Activated T-helper 2 cell treated with anti-CD3 and anti-CD28 coated beads, Interferon-gamma antibody, Interleukin-2, Interleukin-4, amounts not matched to agents 10 μg/mL and 5 μg/mL and 100 μg/mL, durations not matched to agents 14 hours and 24 hours and 36 hours (primary cell): ENCODE data around the gene GLE1. TPM values are rescaled to one million over a fixed set of nuclear protein-coding genes. Genes with fewer than 3 reads are reported as not detected.
"Not testable (repeated sequence)": the region's sequence is repeated elsewhere in the genome, so short reads cannot be mapped to it uniquely, and the experiment has no call there.

Experiments used
- DNase-seq: peaks from one replicate; pipeline ENCODE4 v3.0.0; 2021; ENCODE audit warnings: low spot score
- H3K27ac Mint-ChIP-seq: one replicate; pipeline ENCODE4 v1.8.0; 2021; ENCODE audit warnings: mixed read lengths
- H3K27me3 Mint-ChIP-seq: one replicate; pipeline ENCODE4 v1.8.0; 2021; ENCODE audit warnings: low read depth, mixed read lengths
- H3K36me3 Mint-ChIP-seq: one replicate; pipeline ENCODE4 v1.8.0; 2021; ENCODE audit warnings: low read depth, mixed read lengths
- H3K4me1 Mint-ChIP-seq: one replicate; pipeline ENCODE4 v1.8.0; 2021; ENCODE audit warnings: low read depth, mixed read lengths
- H3K4me3 Mint-ChIP-seq: one replicate; pipeline ENCODE4 v1.8.0; 2021; ENCODE audit warnings: low read depth, mild to moderate bottlenecking, moderate library complexity, mixed read lengths
- H3K9me3 Mint-ChIP-seq: one replicate; pipeline ENCODE4 v1.8.0; 2021; ENCODE audit warnings: mixed read lengths
- intact Hi-C: fragments of 100-400 bp; cut with micrococcal nuclease; formaldehyde crosslinking; loops from one replicate; pipeline ENCODE4 v1.15.1; 2023
- total RNA-seq: library from RNA; stranded (reverse); gene quantifications from 2 replicates; pipeline ENCODE4 v1.2.3, GENCODE V29; 2022

GLE1 gene
- total RNA-seq, 1 donor from 2014 or later = 56.0 TPM

DNA sequence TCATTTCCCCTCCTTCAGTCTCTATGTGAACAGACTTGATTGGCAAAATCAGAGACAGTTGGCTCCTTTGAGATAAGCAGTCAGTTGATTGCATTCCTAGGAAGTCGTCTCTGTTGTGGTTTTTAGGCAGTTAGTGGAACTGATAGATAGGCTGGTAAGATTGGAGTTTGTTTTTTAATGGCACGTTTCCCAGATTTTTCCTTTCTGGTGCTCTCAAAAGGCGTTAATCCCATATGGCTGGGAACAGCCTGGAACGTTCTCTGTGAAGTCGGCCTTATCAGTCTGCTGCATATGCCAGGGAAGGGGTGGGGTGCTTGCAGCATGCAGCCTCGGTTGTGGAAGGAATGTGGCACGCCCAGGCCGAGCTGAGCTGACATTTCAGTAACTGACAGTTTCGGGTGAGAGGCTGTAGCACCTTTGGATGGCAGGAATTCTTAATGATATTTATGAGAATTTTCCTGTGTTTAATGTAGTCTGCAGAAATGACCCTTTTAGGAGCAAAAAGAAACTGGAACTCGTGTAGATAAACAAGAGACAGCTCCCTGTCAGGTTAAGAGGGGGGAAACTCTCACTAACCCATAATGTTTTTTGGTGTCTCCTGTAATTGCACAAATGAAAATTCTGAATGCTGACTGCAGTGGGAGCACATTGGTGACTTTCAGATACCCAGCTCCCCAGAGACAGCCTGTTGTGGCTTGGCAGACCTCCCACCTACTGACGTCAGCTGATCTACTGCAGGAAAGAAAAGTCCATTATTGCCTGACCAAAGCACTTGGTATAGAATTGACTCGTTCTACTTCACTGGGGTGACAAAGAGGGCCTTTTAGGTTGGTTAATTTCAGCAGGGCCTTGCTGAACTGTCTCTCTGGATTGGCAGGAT lies 54.2 kb downstream of the GLE1 start:
- Mint-ChIP-seq H3K4me3 (peak overlapping the region; percentile 50), H3K4me1 (peaks cover 29% of the 10 kb centered on the region), H3K27ac (peak overlapping the region; percentile 83), H3K36me3 (peaks cover 32% of the 10 kb centered on the region), H3K27me3 (no peaks in the 10 kb centered on the region), H3K9me3 (no peaks in the 10 kb centered on the region)
- intact Hi-C loops = loop anchor here (10.0 kb wide), 2 partner anchors 166 to 394 kb away; partner anchors contain the start of genes BBLN and ZDHHC12
- peak; percentile 22 for DNase-seq

GRCh38 chr9:128565578-128565977 lies 61.1 kb downstream of the GLE1 start:
- Mint-ChIP-seq H3K9me3 (no peaks in the 10 kb centered on the region), H3K27ac (no peak overlapping the region), H3K4me1 (peaks cover 10% of the 10 kb centered on the region), H3K27me3 (no peaks in the 10 kb centered on the region), H3K36me3 (peaks cover 60% of the 10 kb centered on the region), H3K4me3 (no peak overlapping the region)
- intact Hi-C loops = no loop called here
- DNase-seq = no peak

GRCh38 chr9:128568470-128569078 lies 64.1 kb downstream of the GLE1 start:
- Mint-ChIP-seq H3K9me3 (no peaks in the 10 kb centered on the region), H3K27ac (no peak overlapping the region), H3K36me3 (peaks cover 70% of the 10 kb centered on the region), H3K4me1 (peaks cover 7% of the 10 kb centered on the region), H3K27me3 (no peaks in the 10 kb centered on the region), H3K4me3 (no peak overlapping the region)
- DNase-seq = no peak
- intact Hi-C loops = no loop called here

DNA sequence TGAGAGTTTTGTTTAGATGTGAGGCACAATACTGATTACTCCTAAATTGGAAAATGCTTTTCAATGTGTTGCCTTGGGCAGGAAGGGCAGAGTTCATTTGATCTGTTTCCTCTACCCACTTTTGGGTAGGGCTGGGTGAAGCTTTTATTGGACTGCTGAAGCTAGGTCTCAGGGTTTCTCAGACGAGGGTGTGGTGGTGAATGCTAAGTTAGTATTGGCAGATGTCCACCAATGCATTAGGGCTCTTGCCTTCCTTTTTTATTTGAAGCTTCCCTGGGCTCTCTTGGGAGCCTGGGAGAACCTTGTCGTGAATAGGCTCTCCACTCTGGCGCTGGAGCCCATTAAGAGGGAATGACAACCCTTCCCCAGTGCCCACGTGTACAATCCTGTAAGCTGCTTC lies 71.0 kb downstream of the GLE1 start:
- Mint-ChIP-seq H3K4me1 (no peaks in the 10 kb centered on the region), H3K27me3 (no peaks in the 10 kb centered on the region), H3K27ac (no peak overlapping the region), H3K36me3 (peaks cover 79% of the 10 kb centered on the region), H3K4me3 (no peak overlapping the region), H3K9me3 (no peaks in the 10 kb centered on the region)
- no peak for DNase-seq
- intact Hi-C loops = no loop called here

- Mint-ChIP-seq H3K9me3 (no peaks in the 10 kb centered on the region), H3K36me3 (peaks cover 82% of the 10 kb centered on the region), H3K27me3 (no peaks in the 10 kb centered on the region), H3K4me1 (no peaks in the 10 kb centered on the region), H3K27ac (no peak overlapping the region), H3K4me3 (no peak overlapping the region)
- intact Hi-C loops = no loop called here
- no peak for DNase-seq
These were observed 71.4 kb downstream of the GLE1 start for GRCh38 chr9:128575916-128576315.

DNA sequence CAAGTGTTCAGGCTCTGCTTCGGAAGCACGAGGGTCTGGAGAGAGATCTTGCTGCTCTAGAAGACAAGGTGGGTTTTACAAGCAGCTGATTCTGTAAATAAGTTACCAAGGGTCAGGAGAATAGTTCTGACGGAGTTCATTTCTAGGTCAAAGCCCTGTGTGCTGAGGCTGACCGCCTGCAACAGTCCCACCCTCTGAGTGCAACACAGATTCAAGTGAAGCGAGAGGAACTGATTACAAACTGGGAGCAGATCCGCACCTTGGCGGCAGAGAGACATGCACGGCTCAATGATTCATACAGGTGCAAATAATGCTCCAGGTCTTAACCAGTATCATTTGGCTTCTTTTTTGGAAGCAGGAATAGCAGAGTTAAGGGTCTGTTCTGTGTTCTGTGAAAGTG lies 72.7 kb downstream of the GLE1 start:
- peaks cover 84% of the 10 kb centered on the region for H3K36me3 Mint-ChIP-seq
- no peak overlapping the region for H3K27ac Mint-ChIP-seq
- H3K4me1 Mint-ChIP-seq = no peaks in the 10 kb centered on the region
- no peak for DNase-seq
- H3K4me3 Mint-ChIP-seq = no peak overlapping the region
- intact Hi-C loops = no loop called here
- H3K27me3 Mint-ChIP-seq = no peaks in the 10 kb centered on the region
- H3K9me3 Mint-ChIP-seq = no peaks in the 10 kb centered on the region

DNA sequence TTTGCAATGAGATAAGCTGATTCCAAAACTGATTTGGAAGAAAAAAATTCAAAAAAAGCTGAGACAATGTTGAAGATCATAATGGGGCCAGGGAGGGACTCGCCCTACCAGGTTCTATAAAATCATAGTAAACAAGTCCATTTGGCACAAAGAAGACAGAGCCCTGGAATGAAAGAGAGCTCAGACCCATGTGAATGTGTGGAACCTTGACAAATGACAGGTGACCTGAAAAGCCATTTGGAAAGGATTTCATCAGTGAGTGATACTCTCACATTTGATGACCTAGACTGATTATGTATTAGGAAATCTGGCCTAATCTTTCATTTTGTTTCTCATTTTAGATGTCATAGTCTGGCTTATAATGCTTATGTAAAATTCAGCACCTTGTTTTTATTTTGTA lies 74.7 kb downstream of the GLE1 start:
- H3K4me1 Mint-ChIP-seq = no peaks in the 10 kb centered on the region
- H3K9me3 Mint-ChIP-seq = no peaks in the 10 kb centered on the region
- no peak overlapping the region for H3K4me3 Mint-ChIP-seq
- no peak overlapping the region for H3K27ac Mint-ChIP-seq
- no peaks in the 10 kb centered on the region for H3K27me3 Mint-ChIP-seq
- no peak for DNase-seq
- intact Hi-C loops = no loop called here
- H3K36me3 Mint-ChIP-seq = peaks cover 88% of the 10 kb centered on the region

DNA sequence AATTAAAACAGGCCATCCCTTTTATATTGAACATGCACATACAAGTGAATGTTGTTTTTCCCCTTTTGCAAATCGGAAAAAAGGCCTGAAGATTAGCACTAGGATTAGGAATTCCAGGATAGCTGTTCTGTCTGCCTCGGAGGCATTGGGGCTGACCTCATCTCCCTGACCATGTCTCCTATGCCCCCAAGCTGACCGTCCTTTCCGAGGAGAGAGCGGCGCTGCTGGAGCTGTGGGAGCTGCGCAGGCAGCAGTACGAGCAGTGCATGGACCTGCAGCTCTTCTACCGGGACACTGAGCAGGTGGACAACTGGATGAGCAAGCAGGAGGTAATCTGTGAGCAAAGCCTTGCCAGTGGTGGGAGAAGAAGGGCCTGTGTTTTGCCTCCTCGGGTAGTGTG lies 76.2 kb downstream of the GLE1 start:
- Mint-ChIP-seq H3K27ac (no peak overlapping the region), H3K4me1 (no peaks in the 10 kb centered on the region), H3K9me3 (no peaks in the 10 kb centered on the region), H3K36me3 (peaks cover 88% of the 10 kb centered on the region), H3K27me3 (no peaks in the 10 kb centered on the region), H3K4me3 (no peak overlapping the region)
- intact Hi-C loops = no loop called here
- no peak for DNase-seq

GRCh38 chr9:128585155-128585554 lies 80.6 kb downstream of the GLE1 start:
- H3K27me3 Mint-ChIP-seq, DNase-seq, H3K9me3 Mint-ChIP-seq, intact Hi-C loops, H3K4me1 Mint-ChIP-seq, H3K27ac Mint-ChIP-seq, H3K4me3 Mint-ChIP-seq: not testable (repeated sequence)
- H3K36me3 Mint-ChIP-seq = peaks cover 86% of the 10 kb centered on the region

DNA sequence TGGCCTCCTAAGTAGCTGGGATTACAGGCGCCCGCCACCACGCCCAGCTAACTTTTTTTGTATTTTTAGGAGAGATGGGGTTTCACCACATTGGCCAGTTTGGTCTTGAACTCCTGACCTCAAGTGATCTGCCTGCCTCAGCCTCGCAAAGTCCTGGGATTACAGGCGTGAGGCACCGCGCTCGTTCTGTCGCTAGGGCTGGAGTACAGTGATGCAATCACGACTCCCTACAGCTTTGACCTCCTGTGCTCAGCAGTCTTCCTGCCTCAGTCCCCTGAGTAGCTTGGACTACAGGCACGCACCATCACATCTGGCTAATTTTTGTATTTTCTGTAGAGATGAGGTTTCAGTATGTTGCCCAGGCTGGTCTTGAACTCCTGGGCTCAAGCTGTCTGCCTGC lies 82.4 kb downstream of the GLE1 start:
- DNase-seq, H3K9me3 Mint-ChIP-seq, intact Hi-C loops, H3K27me3 Mint-ChIP-seq, H3K4me1 Mint-ChIP-seq, H3K4me3 Mint-ChIP-seq: not testable (repeated sequence)
- Mint-ChIP-seq H3K36me3 (peaks cover 83% of the 10 kb centered on the region), H3K27ac (peak overlapping the region; percentile 36)

GRCh38 chr9:128587453-128587852 lies 82.9 kb downstream of the GLE1 start:
- intact Hi-C loops = no loop called here
- Mint-ChIP-seq H3K4me3 (no peak overlapping the region), H3K9me3 (no peaks in the 10 kb centered on the region), H3K36me3 (peaks cover 83% of the 10 kb centered on the region), H3K27ac (peak overlapping the region; percentile 36), H3K27me3 (no peaks in the 10 kb centered on the region), H3K4me1 (peaks cover 10% of the 10 kb centered on the region)
- DNase-seq = peak; percentile 55

GRCh38 chr9:128588581-128589233 lies 84.2 kb downstream of the GLE1 start:
- DNase-seq = no peak
- H3K27ac Mint-ChIP-seq = peak overlapping the region; percentile 52
- intact Hi-C loops = no loop called here
- H3K36me3 Mint-ChIP-seq = peaks cover 86% of the 10 kb centered on the region
- no peaks in the 10 kb centered on the region for H3K9me3 Mint-ChIP-seq
- H3K27me3 Mint-ChIP-seq = no peaks in the 10 kb centered on the region
- H3K4me1 Mint-ChIP-seq = peaks cover 10% of the 10 kb centered on the region
- no peak overlapping the region for H3K4me3 Mint-ChIP-seq
